Gastroesophageal sphincter (tissue), 4 donors: ENCODE measurements around the gene MRPS12. TPM values are rescaled to one million over a fixed set of nuclear protein-coding genes. Genes with fewer than 3 reads are reported as not detected.

Experiments used
- ATAC-seq: fragments of 150-250 bp; one replicate; pipeline ENCODE4 v1.9.1; 2016; ENCODE audit warnings: mild to moderate bottlenecking, moderate library complexity
- H3K27ac ChIP-seq, 4 donors: fragments of 200-600 bp; sonication (generic) in 3 of 4; 1 replicate in 3 of 4; 2 replicates in 1 of 4; pipeline ENCODE4 v1.5.1; 2016 to 2019
- H3K27me3 ChIP-seq: fragments of 200-600 bp; sonication (generic); one replicate; pipeline ENCODE4 v1.5.1; 2019
- H3K36me3 ChIP-seq, 2 donors: fragments of 200-600 bp; sonication (generic); one replicate each; pipeline ENCODE4 v1.5.1; 2019; ENCODE audit warnings: control low read depth in 1 of 2
- H3K4me1 ChIP-seq, 3 donors: fragments of 200-600 bp; sonication (generic); 1 replicate in 2 of 3; 2 replicates in 1 of 3; pipeline ENCODE4 v1.5.1; 2016 to 2019; ENCODE audit warnings: control low read depth in 2 of 3
- H3K4me3 ChIP-seq, 2 donors: fragments of 200-600 bp; sonication (generic); one replicate each; pipeline ENCODE4 v1.5.1; 2019; ENCODE audit warnings: mild to moderate bottlenecking in 1 of 2, moderate library complexity in 1 of 2
- H3K9me3 ChIP-seq, 3 donors: fragments of 200-600 bp; sonication (generic); one replicate each; pipeline ENCODE4 v1.5.1; 2017 to 2019; ENCODE audit warnings: control low read depth in 2 of 3
- CTCF ChIP-seq, 4 experiments: fragments of 200-600 bp in 2 of 4; fragments of 450-650 bp in 2 of 4; sonication (generic) in 1 of 4; IDR thresholded peaks; one replicate each; pipeline ENCODE4 v1.5.1; 2017 to 2019; ENCODE audit warnings: antibody characterized with exemption in 4 of 4, mild to moderate bottlenecking in 2 of 4, moderate library complexity in 2 of 4
- EP300 ChIP-seq: sonication (generic); formaldehyde crosslinking; IDR thresholded peaks from one replicate; pipeline ENCODE4 v1.6.1; 2017; ENCODE audit warnings: antibody characterized with exemption, mild to moderate bottlenecking
- POLR2A ChIP-seq, 2 donors: fragments of 450-650 bp; IDR thresholded peaks; one replicate each; pipeline ENCODE4 v1.6.1; 2017; ENCODE audit warnings: antibody characterized with exemption in 2 of 2, mild to moderate bottlenecking in 2 of 2, moderate library complexity in 1 of 2
- POLR2AphosphoS5 ChIP-seq: sonication (generic); formaldehyde crosslinking; IDR thresholded peaks from one replicate; pipeline ENCODE4 v1.6.1; 2017; ENCODE audit warnings: antibody characterized with exemption
- WGBS, 2 donors: methylation state at CpG; one replicate each; pipeline ENCODE4 v1.1.5; 2018; ENCODE audit warnings: low coverage in 1 of 2; 5-methylcytosine and 5-hydroxymethylcytosine counted together
- total RNA-seq, 4 donors: library from RNA; depleted of rRNA; stranded (reverse); fragments of >200 nt; gene quantifications; one replicate each; pipeline ENCODE4 v1.1.0, GENCODE V29; 2016

MRPS12 gene
- total RNA-seq, 4 donors from 2014 or later, result 19.8 to 25.3 (median 23.0) TPM

GRCh38 chr19:38977445-38978325 lies 46.9 kb downstream of the MRPS12 start:
- no peak for ATAC-seq
- Histone ChIP-seq H3K9me3 (no peaks in the 10 kb centered on the region), H3K27me3 (no peaks in the 10 kb centered on the region), H3K27ac (no peak overlapping the region), H3K4me3 (no peak overlapping the region), H3K4me1 (peaks cover 0 to 36% (median 7%) of the 10 kb centered on the region in 3 donors), H3K36me3 (no peaks in the 10 kb centered on the region)
- no peak for TF ChIP-seq CTCF (IDR thresholded peaks at IDR 0.05)
- 77 to 91% methylated on average over 9 of the region's 15 CpGs for WGBS, 2 donors

GRCh38 chr19:38978326-38978689 lies 47.6 kb downstream of the MRPS12 start:
- H3K4me3 ChIP-seq, result no peak overlapping the region
- no peaks in the 10 kb centered on the region for H3K27me3 ChIP-seq
- TF ChIP-seq POLR2AphosphoS5 (no peak), EP300 (no peak), CTCF (IDR thresholded peaks at IDR 0.05) (no peak), POLR2A (IDR thresholded peaks at IDR 0.05) (no peak)
- no peak for ATAC-seq
- H3K9me3 ChIP-seq, result no peaks in the 10 kb centered on the region
- no peak overlapping the region for H3K27ac ChIP-seq
- H3K36me3 ChIP-seq, result no peaks in the 10 kb centered on the region
- WGBS, 2 donors, result 60% methylated on average over 1 of the region's 3 CpGs; no CpG with 5 or more reads in 1 of the 2 donors
- peaks cover 0 to 36% (median 7%) of the 10 kb centered on the region in 3 donors for H3K4me1 ChIP-seq

- Histone ChIP-seq H3K27ac (no peak overlapping the region), H3K9me3 (no peaks in the 10 kb centered on the region), H3K36me3 (no peaks in the 10 kb centered on the region), H3K4me3 (no peak overlapping the region), H3K4me1 (peaks cover 0 to 23% (median 7%) of the 10 kb centered on the region in 3 donors), H3K27me3 (no peaks in the 10 kb centered on the region)
- 86 to 100% methylated on average over 1 to 4 of the region's 5 CpGs for WGBS, 2 donors
- TF ChIP-seq POLR2AphosphoS5 (no peak), POLR2A (IDR thresholded peaks at IDR 0.05) (no peak), CTCF (IDR thresholded peaks at IDR 0.05) (no peak), EP300 (no peak)
- ATAC-seq, result no peak
These were observed 49.1 kb downstream of the MRPS12 start for GRCh38 chr19:38979812-38980211.

- no peak overlapping the region for H3K4me3 ChIP-seq
- TF ChIP-seq POLR2AphosphoS5 (no peak), POLR2A (IDR thresholded peaks at IDR 0.05) (no peak), CTCF (IDR thresholded peaks at IDR 0.05) (no peak), EP300 (no peak)
- H3K4me1 ChIP-seq, result peaks cover 0 to 13% (median 7%) of the 10 kb centered on the region in 3 donors
- ATAC-seq, result no peak
- H3K36me3 ChIP-seq, result no peaks in the 10 kb centered on the region
- H3K27me3 ChIP-seq, result peaks cover 6% of the 10 kb centered on the region
- no peak overlapping the region for H3K27ac ChIP-seq
- 100% methylated on average over 2 of the region's 10 CpGs; no CpG with 5 or more reads in 1 of the 2 donors for WGBS, 2 donors
- peaks cover 0 to 7% (median 0%) of the 10 kb centered on the region in 3 donors for H3K9me3 ChIP-seq
These were observed 50.0 kb downstream of the MRPS12 start for GRCh38 chr19:38980583-38981374.

Other genes with a start within 250 kb of the MRPS12 start
- gene CAPN12, start 186.5 kb upstream of the MRPS12 start, total RNA-seq, result 1 to 10 TPM in 2 of 4 donors, under 1 TPM in 1, not detected in 1; 0.93 to 2.2 (median 1.1) TPM
- 10 to 100 TPM in 1 of 4 donors, not detected in 3; 25.8 TPM for gene LGALS7, start 157.4 kb upstream of the MRPS12 start, total RNA-seq
- 10 to 100 TPM in 1 of 4 donors, 1 to 10 TPM in 2, not detected in 1; 2.1 to 58.4 (median 9.8) TPM for gene LGALS7B, start 141.7 kb upstream of the MRPS12 start, total RNA-seq
- gene LGALS4, start 118.0 kb upstream of the MRPS12 start, total RNA-seq, result 1 to 10 TPM in 2 of 4 donors, under 1 TPM in 1, not detected in 1; 0.27 to 1.6 (median 1.1) TPM
- gene ECH1, start 99.2 kb upstream of the MRPS12 start, total RNA-seq, result 100 to 1,000 TPM in 2 of 4 donors, 10 to 100 TPM in 2; 88.3 to 162 (median 110) TPM
- 100 to 1,000 TPM; 173 to 180 (median 174) TPM for gene HNRNPL, start 81.0 kb upstream of the MRPS12 start, total RNA-seq
- 1 to 10 TPM; 1.2 to 8.2 (median 4.1) TPM for gene RINL, start 52.7 kb upstream of the MRPS12 start, total RNA-seq
- 100 to 1,000 TPM in 1 of 4 donors, 10 to 100 TPM in 3; 73.9 to 106 (median 80.5) TPM for gene SIRT2, start 31.3 kb upstream of the MRPS12 start, total RNA-seq
- 10 to 100 TPM; 18.5 to 37.6 (median 26.8) TPM for gene NFKBIB, start 31.0 kb upstream of the MRPS12 start, total RNA-seq
- 1 to 10 TPM in 1 of 4 donors, under 1 TPM in 1, not detected in 2; 0.94 to 1.4 TPM for gene CCER2, start 18.8 kb upstream of the MRPS12 start, total RNA-seq
- 10 to 100 TPM in 3 of 4 donors, 1 to 10 TPM in 1; 9.9 to 13.7 (median 11.9) TPM for gene SARS2, start 181 bp upstream of the MRPS12 start, total RNA-seq
- 10 to 100 TPM; 21.5 to 31.3 (median 27.8) TPM for gene FBXO17, start 44.8 kb downstream of the MRPS12 start, total RNA-seq
- 1 to 10 TPM; 3.0 to 9.7 (median 3.8) TPM for gene FBXO27, start 101.6 kb downstream of the MRPS12 start, total RNA-seq
- gene ACP7, start 153.4 kb downstream of the MRPS12 start, total RNA-seq, result under 1 TPM in 1 of 4 donors, not detected in 3; 0.08 TPM
- gene PAK4, start 194.8 kb downstream of the MRPS12 start, total RNA-seq, result 10 to 100 TPM in 1 of 4 donors, 1 to 10 TPM in 3; 6.1 to 16.3 (median 7.5) TPM